SK-N-SH (cell line): Measurements from ENCODE around the gene CERS6. TPM values are rescaled to one million over a fixed set of nuclear protein-coding genes. Genes with fewer than 3 reads are reported as not detected.

Source experiments
- CTCF ChIA-PET: fragments of 300-600, 350-600 bp; formaldehyde crosslinking; extraction: SDS; loops from one replicate; lab custom pipeline; 2021; lab: Yijun Ruan, JAX
- POLR2A ChIA-PET: fragments of 350-600 bp; sonication (Branson Sonifier 250); formaldehyde crosslinking; extraction: SDS; loops from one replicate; lab custom pipeline; 2020; ENCODE audit warnings: antibody characterized with exemption, inconsistent platforms; lab: Yijun Ruan, JAX
- DNase-seq: peaks from one replicate; pipeline ENCODE4 v3.0.0; 2012
- H2AFZ ChIP-seq: fragments of 200-600 bp; sonication (generic); 2 replicates; pipeline ENCODE4 v1.8.1; 2016; ENCODE audit warnings: antibody characterized with exemption, mild to moderate bottlenecking, low read depth
- H3F3A ChIP-seq: fragments of 200-600 bp; sonication (generic); replicated peaks from 2 replicates; pipeline ENCODE3; 2016; ENCODE audit warnings: antibody characterized with exemption, mild to moderate bottlenecking; ENCODE audit not compliant: insufficient read depth
- H3K27ac ChIP-seq, 2 experiments: fragments of 200-500 bp in 1 of 2; fragments of 200-600 bp in 1 of 2; sonication (Bioruptor generic) in 1 of 2; sonication (generic), shearing (Covaris generic) in 1 of 2; 2 replicates each; pipeline versions ENCODE4 v1.5.1 to v1.6.1; 2014 to 2016; ENCODE audit warnings: low read depth in 2 of 2, inconsistent platforms in 1 of 2, low read length in 1 of 2, mild to moderate bottlenecking in 1 of 2, mixed read lengths in 1 of 2
- H3K27me3 ChIP-seq: fragments of 200-600 bp; sonication (generic), shearing (Covaris generic); 2 replicates; pipeline ENCODE4 v1.6.1; 2016; ENCODE audit warnings: mixed run types; ENCODE audit not compliant: insufficient read depth
- H3K36me3 ChIP-seq, 2 experiments: fragments of 200-500 bp in 1 of 2; fragments of 200-600 bp in 1 of 2; sonication (Bioruptor generic) in 1 of 2; sonication (generic) in 1 of 2; replicated peaks in 1 of 2; 2 replicates each; pipeline versions ENCODE3 to v1.5.1; 2014 to 2016; ENCODE audit warnings: low read length in 1 of 2, mild to moderate bottlenecking in 1 of 2; ENCODE audit not compliant: insufficient read depth in 2 of 2, control insufficient read depth in 1 of 2
- H3K4me1 ChIP-seq, 2 experiments: fragments of 200-500 bp in 1 of 2; fragments of 200-600 bp in 1 of 2; sonication (Bioruptor generic) in 1 of 2; sonication (generic), shearing (Covaris generic) in 1 of 2; 2 replicates each; pipeline versions ENCODE4 v1.5.1 to v1.6.1; 2014 to 2016; ENCODE audit warnings: low read depth in 1 of 2, low read length in 1 of 2, mixed run types in 1 of 2; ENCODE audit not compliant: insufficient read depth in 2 of 2, control insufficient read depth in 1 of 2
- H3K4me2 ChIP-seq: fragments of 200-600 bp; sonication (generic), shearing (Covaris generic); 2 replicates; pipeline ENCODE4 v1.6.1; 2017; ENCODE audit warnings: mixed run types
- H3K4me3 ChIP-seq, 2 experiments: fragments of 200-500 bp in 1 of 2; fragments of 200-600 bp in 1 of 2; sonication (Bioruptor generic) in 1 of 2; sonication (generic), shearing (Covaris generic) in 1 of 2; 2 replicates each; pipeline versions ENCODE4 v1.5.1 to v1.8.1; 2014 to 2016; ENCODE audit warnings: low read depth in 2 of 2, inconsistent platforms in 1 of 2, low read length in 1 of 2, mild to moderate bottlenecking in 1 of 2, mixed read lengths in 1 of 2, moderate library complexity in 1 of 2
- H3K79me2 ChIP-seq: fragments of 200-600 bp; sonication (generic); 2 replicates; pipeline ENCODE4 v1.8.1; 2017; ENCODE audit warnings: mild to moderate bottlenecking; ENCODE audit not compliant: insufficient read depth
- H3K9ac ChIP-seq: fragments of 200-600 bp; sonication (generic); 2 replicates; pipeline ENCODE4 v1.6.1; 2017; ENCODE audit warnings: mixed run types
- H3K9me2 ChIP-seq: fragments of 200-600 bp; sonication (generic); 2 replicates; pipeline ENCODE4 v1.6.1; 2017; ENCODE audit warnings: mixed run types
- H3K9me3 ChIP-seq: fragments of 200-600 bp; sonication (generic); 2 replicates; pipeline ENCODE4 v1.6.1; 2017; ENCODE audit warnings: mixed run types, mild to moderate bottlenecking, moderate library complexity
- H4K20me1 ChIP-seq: fragments of 200-600 bp; sonication (generic); 2 replicates; pipeline ENCODE4 v1.6.1; 2017; ENCODE audit warnings: mild to moderate bottlenecking, mixed run types; ENCODE audit not compliant: insufficient read depth
- CHD2 ChIP-seq: fragments of 150-350 bp; IDR thresholded peaks from 2 replicates; pipeline ENCODE4 v1.6.1; 2018; ENCODE audit warnings: low read length; ENCODE audit not compliant: partially characterized antibody
- EP300 ChIP-seq, 2 experiments: IDR thresholded peaks; 2 replicates each; pipeline versions ENCODE4 v1.4.0 to v1.6.1; 2012; ENCODE audit warnings: borderline replicate concordance in 1 of 2, low read depth in 1 of 2, low read length in 1 of 2
- EZH2phosphoT487 ChIP-seq: fragments of 200-600 bp; sonication (generic); IDR thresholded peaks from 2 replicates; pipeline ENCODE4 v1.6.1; 2017; ENCODE audit warnings: low read depth, mixed run types, mild to moderate bottlenecking, antibody characterized with exemption, moderate library complexity, borderline replicate concordance
- FOSL2 ChIP-seq: IDR thresholded peaks from 2 replicates; pipeline ENCODE4 v1.4.0; 2012; ENCODE audit warnings: low read depth, mild to moderate bottlenecking, moderate library complexity, borderline replicate concordance
- FOXJ3 ChIP-seq: sonication (generic); formaldehyde crosslinking; IDR thresholded peaks from 2 replicates; pipeline ENCODE4 v1.5.1; 2020; ENCODE audit warnings: mild to moderate bottlenecking, missing genetic modification reagents
- FOXM1 ChIP-seq: IDR thresholded peaks from 2 replicates; pipeline ENCODE4 v1.4.0; 2012; ENCODE audit warnings: low read depth, mild to moderate bottlenecking
- JUND ChIP-seq: IDR thresholded peaks from 2 replicates; pipeline ENCODE4 v1.4.0; 2012
- MEF2A ChIP-seq: IDR thresholded peaks from 2 replicates; pipeline ENCODE4 v1.4.0; 2012; ENCODE audit warnings: low read depth, borderline replicate concordance
- NFIC ChIP-seq: IDR thresholded peaks from 2 replicates; pipeline ENCODE4 v1.4.0; 2012; ENCODE audit warnings: borderline replicate concordance
- NRF1 ChIP-seq: IDR thresholded peaks from 2 replicates; pipeline ENCODE4 v1.6.1; 2012; ENCODE audit warnings: low read depth, mild to moderate bottlenecking, low read length
- RAD21 ChIP-seq: IDR thresholded peaks from 2 replicates; pipeline ENCODE4 v1.6.1; 2012; ENCODE audit warnings: mild to moderate bottlenecking, low read length
- RFX5 ChIP-seq: IDR thresholded peaks from 2 replicates; pipeline ENCODE4 v1.6.1; 2012; ENCODE audit warnings: mild to moderate bottlenecking, improper control_type of control experiment, low read length
- RXRA ChIP-seq: IDR thresholded peaks from 2 replicates; pipeline ENCODE4 v1.4.0; 2012; ENCODE audit warnings: low read depth, mild to moderate bottlenecking, borderline replicate concordance
- SIN3A ChIP-seq: IDR thresholded peaks from 2 replicates; pipeline ENCODE4 v1.6.1; 2012; ENCODE audit warnings: low read depth, mild to moderate bottlenecking, low read length, moderate library complexity, borderline replicate concordance
- SMC3 ChIP-seq: IDR thresholded peaks from 2 replicates; pipeline ENCODE4 v1.6.1; 2012; ENCODE audit warnings: low read depth, low read length, improper control_type of control experiment
- TCF12 ChIP-seq: IDR thresholded peaks from 2 replicates; pipeline ENCODE4 v1.4.0; 2012
- TEAD4 ChIP-seq: IDR thresholded peaks from 2 replicates; pipeline ENCODE4 v1.4.0; 2012; ENCODE audit warnings: mild to moderate bottlenecking, borderline replicate concordance; ENCODE audit not compliant: insufficient read depth
- YY1 ChIP-seq: IDR thresholded peaks from 2 replicates; pipeline ENCODE4 v1.4.0; 2012; ENCODE audit warnings: low read depth, mild to moderate bottlenecking
- WGBS: methylation state at CpG from one replicate; pipeline ENCODE4 v1.1.6; 2017; ENCODE audit warnings: low lambda C conversion rate; 5-methylcytosine and 5-hydroxymethylcytosine counted together
- polyA plus RNA-seq, 3 experiments: library from polyadenylated mRNA; depleted of rRNA; stranded (reverse); fragments of >200 nt; gene quantifications; 2 replicates each; pipeline ENCODE4 v1.2.3, GENCODE V29; 2012
- TF ChIP-seq, protein P1 (sequence below): IDR thresholded peaks from 2 replicates; pipeline ENCODE4 v1.4.0; 2012; ENCODE audit warnings: low read depth, borderline replicate concordance
- TF ChIP-seq, protein P2 (sequence below): IDR thresholded peaks from 2 replicates; pipeline ENCODE4 v1.6.1; 2012; ENCODE audit warnings: mild to moderate bottlenecking, low read depth, low read length, moderate library complexity
- TF ChIP-seq, protein P3 (sequence below): IDR thresholded peaks from 2 replicates; pipeline ENCODE4 v1.4.0; 2012; ENCODE audit warnings: low read depth
- TF ChIP-seq, protein P4 (sequence below): IDR thresholded peaks from 2 replicates; pipeline ENCODE4; 2012

The CERS6 gene
- polyA plus RNA-seq, 1 of the 3 experiments (the other 2 are of a cell fraction), result 1.8 TPM

DNA sequence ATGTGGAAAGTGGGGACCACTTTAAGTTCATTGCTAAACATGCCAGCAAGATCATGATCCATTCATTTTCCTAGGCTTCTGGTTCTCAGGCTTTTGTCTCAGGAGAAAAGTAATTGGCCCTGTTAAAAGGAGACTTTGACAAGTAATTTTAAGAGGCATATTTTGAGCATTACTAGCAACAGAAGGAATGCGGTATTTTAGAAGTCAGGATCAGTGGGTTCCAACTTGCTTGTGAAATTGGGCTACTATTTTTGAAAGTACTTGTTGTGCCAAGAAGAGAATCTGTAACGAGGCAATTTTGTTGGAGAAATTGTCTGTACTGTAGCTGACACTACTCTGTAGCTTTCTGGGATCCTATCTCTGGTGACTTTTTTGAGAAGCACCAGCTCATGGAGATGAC is 59.4 kb downstream of the CERS6 start (continued):
- TF ChIP-seq, protein P1, sequence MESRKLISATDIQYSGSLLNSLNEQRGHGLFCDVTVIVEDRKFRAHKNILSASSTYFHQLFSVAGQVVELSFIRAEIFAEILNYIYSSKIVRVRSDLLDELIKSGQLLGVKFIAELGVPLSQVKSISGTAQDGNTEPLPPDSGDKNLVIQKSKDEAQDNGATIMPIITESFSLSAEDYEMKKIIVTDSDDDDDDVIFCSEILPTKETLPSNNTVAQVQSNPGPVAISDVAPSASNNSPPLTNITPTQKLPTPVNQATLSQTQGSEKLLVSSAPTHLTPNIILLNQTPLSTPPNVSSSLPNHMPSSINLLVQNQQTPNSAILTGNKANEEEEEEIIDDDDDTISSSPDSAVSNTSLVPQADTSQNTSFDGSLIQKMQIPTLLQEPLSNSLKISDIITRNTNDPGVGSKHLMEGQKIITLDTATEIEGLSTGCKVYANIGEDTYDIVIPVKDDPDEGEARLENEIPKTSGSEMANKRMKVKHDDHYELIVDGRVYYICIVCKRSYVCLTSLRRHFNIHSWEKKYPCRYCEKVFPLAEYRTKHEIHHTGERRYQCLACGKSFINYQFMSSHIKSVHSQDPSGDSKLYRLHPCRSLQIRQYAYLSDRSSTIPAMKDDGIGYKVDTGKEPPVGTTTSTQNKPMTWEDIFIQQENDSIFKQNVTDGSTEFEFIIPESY, result no peak
- TF ChIP-seq, protein P2, sequence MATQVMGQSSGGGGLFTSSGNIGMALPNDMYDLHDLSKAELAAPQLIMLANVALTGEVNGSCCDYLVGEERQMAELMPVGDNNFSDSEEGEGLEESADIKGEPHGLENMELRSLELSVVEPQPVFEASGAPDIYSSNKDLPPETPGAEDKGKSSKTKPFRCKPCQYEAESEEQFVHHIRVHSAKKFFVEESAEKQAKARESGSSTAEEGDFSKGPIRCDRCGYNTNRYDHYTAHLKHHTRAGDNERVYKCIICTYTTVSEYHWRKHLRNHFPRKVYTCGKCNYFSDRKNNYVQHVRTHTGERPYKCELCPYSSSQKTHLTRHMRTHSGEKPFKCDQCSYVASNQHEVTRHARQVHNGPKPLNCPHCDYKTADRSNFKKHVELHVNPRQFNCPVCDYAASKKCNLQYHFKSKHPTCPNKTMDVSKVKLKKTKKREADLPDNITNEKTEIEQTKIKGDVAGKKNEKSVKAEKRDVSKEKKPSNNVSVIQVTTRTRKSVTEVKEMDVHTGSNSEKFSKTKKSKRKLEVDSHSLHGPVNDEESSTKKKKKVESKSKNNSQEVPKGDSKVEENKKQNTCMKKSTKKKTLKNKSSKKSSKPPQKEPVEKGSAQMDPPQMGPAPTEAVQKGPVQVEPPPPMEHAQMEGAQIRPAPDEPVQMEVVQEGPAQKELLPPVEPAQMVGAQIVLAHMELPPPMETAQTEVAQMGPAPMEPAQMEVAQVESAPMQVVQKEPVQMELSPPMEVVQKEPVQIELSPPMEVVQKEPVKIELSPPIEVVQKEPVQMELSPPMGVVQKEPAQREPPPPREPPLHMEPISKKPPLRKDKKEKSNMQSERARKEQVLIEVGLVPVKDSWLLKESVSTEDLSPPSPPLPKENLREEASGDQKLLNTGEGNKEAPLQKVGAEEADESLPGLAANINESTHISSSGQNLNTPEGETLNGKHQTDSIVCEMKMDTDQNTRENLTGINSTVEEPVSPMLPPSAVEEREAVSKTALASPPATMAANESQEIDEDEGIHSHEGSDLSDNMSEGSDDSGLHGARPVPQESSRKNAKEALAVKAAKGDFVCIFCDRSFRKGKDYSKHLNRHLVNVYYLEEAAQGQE, result no peak
- no peak for TF ChIP-seq FOXM1
- no peak for TF ChIP-seq SIN3A
- peak; percentile 54; the same call in 1 of the 2 replicates for TF ChIP-seq TCF12
- no peak for TF ChIP-seq RXRA
- TF ChIP-seq, protein P3, sequence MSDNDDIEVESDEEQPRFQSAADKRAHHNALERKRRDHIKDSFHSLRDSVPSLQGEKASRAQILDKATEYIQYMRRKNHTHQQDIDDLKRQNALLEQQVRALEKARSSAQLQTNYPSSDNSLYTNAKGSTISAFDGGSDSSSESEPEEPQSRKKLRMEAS, result no peak
- TF ChIP-seq EP300 (IDR thresholded peaks at IDR 0.05; ENCODE audit: borderline replicate concordance in 1 of 2, low read depth in 1 of 2, low read length in 1 of 2), result peak in 1 of 2 experiments; percentile 27; a peak in 1 of 4 replicates
- no peak for TF ChIP-seq CHD2
- TF ChIP-seq MEF2A, result peak; percentile 34; the same call in 1 of the 2 replicates
- no peak for TF ChIP-seq YY1
- no peak for TF ChIP-seq RAD21
- no peak for TF ChIP-seq SMC3

DNA sequence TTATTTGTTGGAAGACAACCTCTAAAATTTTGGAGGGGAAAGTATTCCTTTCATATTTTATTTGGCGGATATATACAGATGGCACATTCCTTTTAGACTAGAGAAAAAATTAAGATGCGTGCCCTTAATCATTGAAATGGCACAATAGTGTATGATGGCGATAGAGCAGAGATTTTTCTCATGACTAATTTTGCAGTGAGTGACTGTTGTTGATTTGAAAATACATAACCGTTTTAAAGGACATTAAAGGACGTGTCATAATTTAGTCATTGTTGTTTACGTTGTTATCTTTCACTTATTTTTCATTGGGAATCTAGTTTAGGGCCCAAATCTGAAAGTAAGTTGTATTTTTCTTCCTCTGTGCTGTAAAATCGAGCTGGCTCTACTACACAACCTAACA is 61.7 kb downstream of the CERS6 start:
- ChIA-PET CTCF (interaction anchor here (1.1 to 1.5 kb wide), 2 partner anchors 49 to 135 kb away, joined by 3 to 4 read pairs; no protein-coding TSS in a partner anchor), POLR2A (no interaction called here)
- H3K9me2 ChIP-seq, result no peaks in the 10 kb centered on the region
- peaks cover 0 to 18% of the 10 kb centered on the region in 2 experiments; a peak in 2 of 4 replicates for H3K4me1 ChIP-seq
- WGBS, result 87% methylated on average over 7 of the region's 7 CpGs
- no peak overlapping the region for H3K27ac ChIP-seq
- no peak overlapping the region for H2AFZ ChIP-seq
- no peaks in the 10 kb centered on the region for H3K36me3 ChIP-seq
- TF ChIP-seq JUND (no peak), TEAD4 (no peak), YY1 (no peak), SMC3 (no peak), NRF1 (no peak), SIN3A (no peak), FOXJ3 (CRISPR knock-in tag) (no peak), MEF2A (no peak), FOSL2 (no peak), EZH2phosphoT487 (no peak), RFX5 (no peak), NFIC (no peak)
- TF ChIP-seq, protein P4, sequence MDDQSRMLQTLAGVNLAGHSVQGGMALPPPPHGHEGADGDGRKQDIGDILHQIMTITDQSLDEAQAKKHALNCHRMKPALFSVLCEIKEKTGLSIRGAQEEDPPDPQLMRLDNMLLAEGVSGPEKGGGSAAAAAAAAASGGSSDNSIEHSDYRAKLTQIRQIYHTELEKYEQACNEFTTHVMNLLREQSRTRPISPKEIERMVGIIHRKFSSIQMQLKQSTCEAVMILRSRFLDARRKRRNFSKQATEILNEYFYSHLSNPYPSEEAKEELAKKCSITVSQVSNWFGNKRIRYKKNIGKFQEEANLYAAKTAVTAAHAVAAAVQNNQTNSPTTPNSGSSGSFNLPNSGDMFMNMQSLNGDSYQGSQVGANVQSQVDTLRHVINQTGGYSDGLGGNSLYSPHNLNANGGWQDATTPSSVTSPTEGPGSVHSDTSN, result no peak
- no peaks in the 10 kb centered on the region for H3K9me3 ChIP-seq
- no peak overlapping the region for H3K4me3 ChIP-seq
- H4K20me1 ChIP-seq, result no peaks in the 10 kb centered on the region
- H3K27me3 ChIP-seq, result no peaks in the 10 kb centered on the region
- H3K4me2 ChIP-seq, result no peak overlapping the region
- DNase-seq, result no peak
- no peaks in the 10 kb centered on the region for H3K79me2 ChIP-seq
- H3K9ac ChIP-seq, result no peak overlapping the region
- H3F3A ChIP-seq, result peaks cover 5% of the 10 kb centered on the region
